ENCODE data around the gene SLC27A1.

The SLC27A1 gene

GRCh38 chr19:17488593-17489391, 18.5 kb downstream of the SLC27A1 start:
- TF ChIP-seq CTCF (IDR thresholded peaks at IDR 0.05; ENCODE audit: extremely low read depth, missing control alignments): peak; percentile 23
- peak; percentile 88 for DNase-seq (ENCODE audit: low spot score)

- no peak for TF ChIP-seq CTCF (IDR thresholded peaks at IDR 0.05; ENCODE audit: extremely low read depth, missing control alignments)
- no peak for DNase-seq (ENCODE audit: low spot score)
Measured at GRCh38 chr19:17489392-17490030, 19.2 kb downstream of the SLC27A1 start.

- no peak for TF ChIP-seq CTCF (IDR thresholded peaks at IDR 0.05; ENCODE audit: extremely low read depth, missing control alignments)
- DNase-seq (ENCODE audit: low spot score): no peak
Measured at GRCh38 chr19:17490411-17490810, 20.1 kb downstream of the SLC27A1 start.

GRCh38 chr19:17491287-17491686, 21.0 kb downstream of the SLC27A1 start:
- no peak for DNase-seq (ENCODE audit: low spot score)
- no peak for TF ChIP-seq CTCF (IDR thresholded peaks at IDR 0.05; ENCODE audit: extremely low read depth, missing control alignments)

GRCh38 chr19:17495639-17496296, 25.4 kb downstream of the SLC27A1 start:
- TF ChIP-seq CTCF (IDR thresholded peaks at IDR 0.05; ENCODE audit: extremely low read depth, missing control alignments): no peak
- DNase-seq (ENCODE audit: low spot score): no peak

- peak; percentile 88 for TF ChIP-seq CTCF (IDR thresholded peaks at IDR 0.05; ENCODE audit: extremely low read depth, missing control alignments)
- DNase-seq (ENCODE audit: low spot score): peak; percentile 93
Measured at GRCh38 chr19:17496337-17496997, 26.1 kb downstream of the SLC27A1 start.
